ENCODE data around the gene DOCK8.

Gene DOCK8

GRCh38 chr9:316382-316965, 101.8 kb downstream of the DOCK8 start:
- no peak for DNase-seq

- DNase-seq = no peak
Measured at GRCh38 chr9:318646-319045, 104.0 kb downstream of the DOCK8 start.

- no peak for DNase-seq
Measured at GRCh38 chr9:324971-325370, 110.3 kb downstream of the DOCK8 start.

GRCh38 chr9:326667-327066, 112.0 kb downstream of the DOCK8 start:
- no peak for DNase-seq

GRCh38 chr9:328453-328852, 113.8 kb downstream of the DOCK8 start:
- no peak for DNase-seq

- DNase-seq = no peak
Measured at GRCh38 chr9:331197-331596, 116.5 kb downstream of the DOCK8 start.

- DNase-seq = no peak
Measured at GRCh38 chr9:335373-335772, 120.7 kb downstream of the DOCK8 start.

GRCh38 chr9:336039-336438, 121.4 kb downstream of the DOCK8 start:
- no peak for DNase-seq

- DNase-seq = no peak
Measured at GRCh38 chr9:338602-339001, 123.9 kb downstream of the DOCK8 start.

GRCh38 chr9:341634-342421, 127.2 kb downstream of the DOCK8 start:
- no peak for DNase-seq

GRCh38 chr9:343773-344172, 129.1 kb downstream of the DOCK8 start:
- DNase-seq = no peak

GRCh38 chr9:346111-346571, 131.5 kb downstream of the DOCK8 start:
- DNase-seq = peak; percentile 60

GRCh38 chr9:347667-348292, 133.1 kb downstream of the DOCK8 start:
- DNase-seq = no peak

- no peak for DNase-seq
Measured at GRCh38 chr9:350384-350783, 135.7 kb downstream of the DOCK8 start.

- DNase-seq = no peak
Measured at GRCh38 chr9:351916-352315, 137.3 kb downstream of the DOCK8 start.

GRCh38 chr9:353077-353476, 138.4 kb downstream of the DOCK8 start:
- no peak for DNase-seq

- no peak for DNase-seq
Measured at GRCh38 chr9:354453-354852, 139.8 kb downstream of the DOCK8 start.

- DNase-seq = no peak
Measured at GRCh38 chr9:357560-357959, 142.9 kb downstream of the DOCK8 start.

GRCh38 chr9:362561-363273, 148.1 kb downstream of the DOCK8 start:
- no peak for DNase-seq

GRCh38 chr9:363274-363612, 148.6 kb downstream of the DOCK8 start:
- DNase-seq = no peak

GRCh38 chr9:365436-365835, 150.8 kb downstream of the DOCK8 start:
- no peak for DNase-seq

GRCh38 chr9:366620-367019, 152.0 kb downstream of the DOCK8 start:
- DNase-seq = no peak

GRCh38 chr9:370086-370485, 155.4 kb downstream of the DOCK8 start:
- DNase-seq = no peak

- no peak for DNase-seq
Measured at GRCh38 chr9:371349-371748, 156.7 kb downstream of the DOCK8 start.
